ENCODE results near the gene ANKH.

DNA sequence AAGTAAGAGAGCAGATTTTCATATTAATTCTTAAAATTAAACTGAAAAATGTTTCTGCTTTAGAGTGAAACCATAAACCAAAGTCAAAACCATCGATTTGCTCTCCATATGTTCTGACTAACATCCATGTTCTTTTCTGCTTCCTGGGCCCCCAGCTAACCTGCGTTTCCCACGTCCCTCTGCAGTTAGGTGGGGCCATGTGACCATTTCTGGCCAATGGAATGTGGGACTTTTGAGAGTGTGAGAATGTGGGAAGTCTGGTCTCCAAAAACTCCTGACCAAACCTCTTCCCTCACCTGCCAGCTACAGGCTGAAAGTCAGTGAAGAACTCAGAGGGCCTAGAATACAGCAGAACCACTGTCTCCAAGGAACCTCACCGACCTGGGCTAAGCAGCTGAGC lies 44.9 kb downstream of the ANKH start:
- TF ChIP-seq, protein P1, sequence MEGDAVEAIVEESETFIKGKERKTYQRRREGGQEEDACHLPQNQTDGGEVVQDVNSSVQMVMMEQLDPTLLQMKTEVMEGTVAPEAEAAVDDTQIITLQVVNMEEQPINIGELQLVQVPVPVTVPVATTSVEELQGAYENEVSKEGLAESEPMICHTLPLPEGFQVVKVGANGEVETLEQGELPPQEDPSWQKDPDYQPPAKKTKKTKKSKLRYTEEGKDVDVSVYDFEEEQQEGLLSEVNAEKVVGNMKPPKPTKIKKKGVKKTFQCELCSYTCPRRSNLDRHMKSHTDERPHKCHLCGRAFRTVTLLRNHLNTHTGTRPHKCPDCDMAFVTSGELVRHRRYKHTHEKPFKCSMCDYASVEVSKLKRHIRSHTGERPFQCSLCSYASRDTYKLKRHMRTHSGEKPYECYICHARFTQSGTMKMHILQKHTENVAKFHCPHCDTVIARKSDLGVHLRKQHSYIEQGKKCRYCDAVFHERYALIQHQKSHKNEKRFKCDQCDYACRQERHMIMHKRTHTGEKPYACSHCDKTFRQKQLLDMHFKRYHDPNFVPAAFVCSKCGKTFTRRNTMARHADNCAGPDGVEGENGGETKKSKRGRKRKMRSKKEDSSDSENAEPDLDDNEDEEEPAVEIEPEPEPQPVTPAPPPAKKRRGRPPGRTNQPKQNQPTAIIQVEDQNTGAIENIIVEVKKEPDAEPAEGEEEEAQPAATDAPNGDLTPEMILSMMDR (IDR thresholded peaks at IDR 0.05; ENCODE audit: low read depth, low read length, missing input control) = no peak
- TF ChIP-seq SP1 (IDR thresholded peaks at IDR 0.05) (no peak), RAD21 (IDR thresholded peaks at IDR 0.05) (no peak), TAF1 (conservative IDR thresholded peaks at IDR 0.05) (no peak), ATF3 (IDR thresholded peaks at IDR 0.05) (no peak), JUND (IDR thresholded peaks at IDR 0.05) (no peak), ZBTB33 (IDR thresholded peaks at IDR 0.05) (no peak)
- TF ChIP-seq, protein P2, sequence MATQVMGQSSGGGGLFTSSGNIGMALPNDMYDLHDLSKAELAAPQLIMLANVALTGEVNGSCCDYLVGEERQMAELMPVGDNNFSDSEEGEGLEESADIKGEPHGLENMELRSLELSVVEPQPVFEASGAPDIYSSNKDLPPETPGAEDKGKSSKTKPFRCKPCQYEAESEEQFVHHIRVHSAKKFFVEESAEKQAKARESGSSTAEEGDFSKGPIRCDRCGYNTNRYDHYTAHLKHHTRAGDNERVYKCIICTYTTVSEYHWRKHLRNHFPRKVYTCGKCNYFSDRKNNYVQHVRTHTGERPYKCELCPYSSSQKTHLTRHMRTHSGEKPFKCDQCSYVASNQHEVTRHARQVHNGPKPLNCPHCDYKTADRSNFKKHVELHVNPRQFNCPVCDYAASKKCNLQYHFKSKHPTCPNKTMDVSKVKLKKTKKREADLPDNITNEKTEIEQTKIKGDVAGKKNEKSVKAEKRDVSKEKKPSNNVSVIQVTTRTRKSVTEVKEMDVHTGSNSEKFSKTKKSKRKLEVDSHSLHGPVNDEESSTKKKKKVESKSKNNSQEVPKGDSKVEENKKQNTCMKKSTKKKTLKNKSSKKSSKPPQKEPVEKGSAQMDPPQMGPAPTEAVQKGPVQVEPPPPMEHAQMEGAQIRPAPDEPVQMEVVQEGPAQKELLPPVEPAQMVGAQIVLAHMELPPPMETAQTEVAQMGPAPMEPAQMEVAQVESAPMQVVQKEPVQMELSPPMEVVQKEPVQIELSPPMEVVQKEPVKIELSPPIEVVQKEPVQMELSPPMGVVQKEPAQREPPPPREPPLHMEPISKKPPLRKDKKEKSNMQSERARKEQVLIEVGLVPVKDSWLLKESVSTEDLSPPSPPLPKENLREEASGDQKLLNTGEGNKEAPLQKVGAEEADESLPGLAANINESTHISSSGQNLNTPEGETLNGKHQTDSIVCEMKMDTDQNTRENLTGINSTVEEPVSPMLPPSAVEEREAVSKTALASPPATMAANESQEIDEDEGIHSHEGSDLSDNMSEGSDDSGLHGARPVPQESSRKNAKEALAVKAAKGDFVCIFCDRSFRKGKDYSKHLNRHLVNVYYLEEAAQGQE (IDR thresholded peaks at IDR 0.05) = no peak
